ENCODE data around the gene SV2B. TPM values are rescaled to one million over a fixed set of nuclear protein-coding genes. Genes with fewer than 3 reads are reported as not detected.

The SV2B gene
- total RNA-seq, 1 donor from 2014 or later, result not detected

- no peaks in the 10 kb centered on the region for H3K36me3 Mint-ChIP-seq (ENCODE audit: low read depth, unreplicated experiment)
- H4K20me1 ChIP-seq (ENCODE audit: insufficient read depth, low read length), result no peaks in the 10 kb centered on the region
- no peaks in the 10 kb centered on the region for H3K79me2 ChIP-seq (ENCODE audit: insufficient read depth, low read length)
- peaks cover 2% of the 10 kb centered on the region for H3K9me3 Mint-ChIP-seq (ENCODE audit: unreplicated experiment)
- no peaks in the 10 kb centered on the region for H3K4me1 Mint-ChIP-seq (ENCODE audit: low read depth, unreplicated experiment)
- DNase-seq (ENCODE audit: low read depth) (no peak), FAIRE-seq (no peak)
- no peak overlapping the region for H3K4me3 Mint-ChIP-seq (ENCODE audit: unreplicated experiment)
- no peak overlapping the region for H3K27ac Mint-ChIP-seq (ENCODE audit: unreplicated experiment)
- H3K9me3 ChIP-seq (ENCODE audit: insufficient read depth, low read depth, low read length), result no peaks in the 10 kb centered on the region
- H3K36me3 ChIP-seq (ENCODE audit: insufficient read depth, low read length), result no peaks in the 10 kb centered on the region
- TF ChIP-seq CTCF (IDR thresholded peaks at IDR 0.05; ENCODE audit: insufficient read depth, low read depth, low read length) (no peak), EZH2 (IDR thresholded peaks at IDR 0.05; ENCODE audit: insufficient read depth, low read length) (no peak)
- no peaks in the 10 kb centered on the region for H3K27me3 Mint-ChIP-seq (ENCODE audit: low read depth, unreplicated experiment)
- no peaks in the 10 kb centered on the region for H3K4me1 ChIP-seq (ENCODE audit: insufficient read depth, low read length)
- no peak overlapping the region for H3K4me3 ChIP-seq (ENCODE audit: insufficient read depth, low read depth, low read length)
- no peaks in the 10 kb centered on the region for H3K27me3 ChIP-seq (ENCODE audit: insufficient read depth, low read length)
- no peak overlapping the region for H3K9ac ChIP-seq (ENCODE audit: low read length)
- no peak overlapping the region for H2AFZ ChIP-seq (ENCODE audit: low read depth, low read length)
- no peak overlapping the region for H3K27ac ChIP-seq (ENCODE audit: low read depth, low read length)
- no peak overlapping the region for H3K4me2 ChIP-seq (ENCODE audit: low read length)
Measured at GRCh38 chr15:91070872-91071271, 29.2 kb upstream of the SV2B start.

GRCh38 chr15:91072161-91072560 lies 27.9 kb upstream of the SV2B start:
- Mint-ChIP-seq H3K4me1 (ENCODE audit: low read depth, unreplicated experiment) (no peaks in the 10 kb centered on the region), H3K27me3 (ENCODE audit: low read depth, unreplicated experiment) (no peaks in the 10 kb centered on the region), H3K9me3 (ENCODE audit: unreplicated experiment) (peaks cover 2% of the 10 kb centered on the region), H3K36me3 (ENCODE audit: low read depth, unreplicated experiment) (no peaks in the 10 kb centered on the region), H3K27ac (ENCODE audit: unreplicated experiment) (no peak overlapping the region), H3K4me3 (ENCODE audit: unreplicated experiment) (no peak overlapping the region)
- H3K4me3 ChIP-seq (ENCODE audit: insufficient read depth, low read depth, low read length), result no peak overlapping the region
- no peaks in the 10 kb centered on the region for H3K36me3 ChIP-seq (ENCODE audit: insufficient read depth, low read length)
- no peaks in the 10 kb centered on the region for H3K79me2 ChIP-seq (ENCODE audit: insufficient read depth, low read length)
- no peak overlapping the region for H3K4me2 ChIP-seq (ENCODE audit: low read length)
- no peak for FAIRE-seq
- no peak for DNase-seq (ENCODE audit: low read depth)
- no peaks in the 10 kb centered on the region for H3K27me3 ChIP-seq (ENCODE audit: insufficient read depth, low read length)
- no peaks in the 10 kb centered on the region for H3K9me3 ChIP-seq (ENCODE audit: insufficient read depth, low read depth, low read length)
- H3K27ac ChIP-seq (ENCODE audit: low read depth, low read length), result no peak overlapping the region
- no peak overlapping the region for H3K9ac ChIP-seq (ENCODE audit: low read length)
- TF ChIP-seq CTCF (IDR thresholded peaks at IDR 0.05; ENCODE audit: insufficient read depth, low read depth, low read length) (no peak), EZH2 (IDR thresholded peaks at IDR 0.05; ENCODE audit: insufficient read depth, low read length) (no peak)
- no peaks in the 10 kb centered on the region for H4K20me1 ChIP-seq (ENCODE audit: insufficient read depth, low read length)
- no peaks in the 10 kb centered on the region for H3K4me1 ChIP-seq (ENCODE audit: insufficient read depth, low read length)
- no peak overlapping the region for H2AFZ ChIP-seq (ENCODE audit: low read depth, low read length)

- no peaks in the 10 kb centered on the region for H3K9me3 ChIP-seq (ENCODE audit: insufficient read depth, low read depth, low read length)
- no peaks in the 10 kb centered on the region for H3K27me3 ChIP-seq (ENCODE audit: insufficient read depth, low read length)
- no peak overlapping the region for H2AFZ ChIP-seq (ENCODE audit: low read depth, low read length)
- no peak overlapping the region for H3K27ac Mint-ChIP-seq (ENCODE audit: unreplicated experiment)
- H3K4me1 ChIP-seq (ENCODE audit: insufficient read depth, low read length), result no peaks in the 10 kb centered on the region
- H3K4me3 Mint-ChIP-seq (ENCODE audit: unreplicated experiment), result no peak overlapping the region
- no peak overlapping the region for H3K4me3 ChIP-seq (ENCODE audit: insufficient read depth, low read depth, low read length)
- H4K20me1 ChIP-seq (ENCODE audit: insufficient read depth, low read length), result no peaks in the 10 kb centered on the region
- TF ChIP-seq EZH2 (IDR thresholded peaks at IDR 0.05; ENCODE audit: insufficient read depth, low read length) (no peak), CTCF (IDR thresholded peaks at IDR 0.05; ENCODE audit: insufficient read depth, low read depth, low read length) (no peak)
- DNase-seq (ENCODE audit: low read depth) (no peak), FAIRE-seq (no peak)
- H3K27ac ChIP-seq (ENCODE audit: low read depth, low read length), result no peak overlapping the region
- no peak overlapping the region for H3K9ac ChIP-seq (ENCODE audit: low read length)
- no peaks in the 10 kb centered on the region for H3K36me3 Mint-ChIP-seq (ENCODE audit: low read depth, unreplicated experiment)
- no peaks in the 10 kb centered on the region for H3K36me3 ChIP-seq (ENCODE audit: insufficient read depth, low read length)
- no peaks in the 10 kb centered on the region for H3K27me3 Mint-ChIP-seq (ENCODE audit: low read depth, unreplicated experiment)
- H3K4me1 Mint-ChIP-seq (ENCODE audit: low read depth, unreplicated experiment), result no peaks in the 10 kb centered on the region
- H3K4me2 ChIP-seq (ENCODE audit: low read length), result no peak overlapping the region
- H3K9me3 Mint-ChIP-seq (ENCODE audit: unreplicated experiment), result peaks cover 2% of the 10 kb centered on the region
- no peaks in the 10 kb centered on the region for H3K79me2 ChIP-seq (ENCODE audit: insufficient read depth, low read length)
Measured at GRCh38 chr15:91073077-91073476, 27.0 kb upstream of the SV2B start.

All from astrocyte (in vitro differentiated cells and primary cell).